CD4-positive, alpha-beta T cell treated with Interleukin-17A for 1 hour (primary cell): ENCODE data around the gene SPATC1L.
"Not testable (repeated sequence)": the region's sequence is repeated elsewhere in the genome, so short reads cannot be mapped to it uniquely, and the experiment has no call there.

Source experiments
- DNase-seq: peaks from one replicate; pipeline ENCODE4 v3.0.0-alpha.2; 2020

SPATC1L gene

DNA sequence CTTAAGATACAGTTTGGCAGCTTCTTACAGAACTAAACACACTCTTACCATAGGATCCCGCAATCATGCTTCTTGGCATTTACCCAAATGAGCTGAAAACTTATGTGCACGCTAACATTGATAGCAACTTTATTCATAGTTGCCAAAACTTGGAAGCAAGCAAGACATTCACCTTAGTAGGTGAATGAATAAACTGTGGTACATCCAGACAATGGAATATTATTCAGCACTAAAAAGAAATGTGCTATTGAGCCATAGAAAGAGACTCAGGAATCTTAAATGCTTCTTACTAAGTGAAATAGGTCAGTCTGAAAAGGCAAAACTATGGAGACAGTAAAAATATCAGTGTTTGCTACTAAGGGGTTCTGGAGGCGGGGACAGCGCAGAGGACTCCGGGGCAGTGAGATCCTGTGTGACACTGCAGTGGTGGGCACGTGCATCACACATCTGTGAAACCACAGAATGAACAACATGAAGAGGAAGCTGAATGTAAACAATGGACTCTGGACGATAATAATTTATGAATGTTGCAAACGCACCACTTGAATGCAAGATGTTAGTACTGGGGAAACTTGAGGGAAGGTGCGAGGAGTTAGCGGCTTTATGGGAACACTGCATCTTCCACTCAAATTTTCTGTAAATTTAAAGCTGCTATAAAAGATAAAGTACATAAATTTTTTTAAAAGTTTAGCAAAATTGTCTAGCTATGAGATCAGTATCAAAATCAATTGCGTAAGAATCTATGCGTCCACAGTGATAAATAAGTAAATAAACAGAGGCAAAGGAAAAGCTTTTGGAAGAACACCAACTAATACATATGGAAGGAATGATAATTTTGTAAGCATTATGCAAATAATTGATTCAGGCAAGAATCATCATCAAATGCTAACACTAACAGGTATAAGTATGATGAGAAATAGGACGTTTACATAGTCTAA, 15.4 kb upstream of the SPATC1L start:
- DNase-seq: no peak

DNA sequence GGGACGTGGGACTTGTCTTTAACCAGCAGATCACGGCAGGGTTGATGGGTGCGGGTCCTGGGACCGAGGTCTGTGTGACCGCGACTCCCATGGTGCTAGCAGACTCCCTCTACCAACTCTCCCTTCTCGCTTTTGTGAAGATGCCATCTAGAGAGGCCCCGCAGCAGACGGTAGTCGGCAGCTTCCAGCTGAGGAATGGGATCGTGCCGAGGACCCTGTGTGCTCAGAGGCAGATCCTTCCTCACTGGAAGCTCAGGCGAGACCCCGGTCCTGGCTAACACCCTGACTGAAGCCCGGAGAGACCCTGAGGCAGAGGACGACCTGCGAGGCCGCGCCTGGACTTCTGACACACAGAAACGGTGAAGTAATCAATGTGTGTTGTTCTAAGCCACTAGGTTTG, 12.5 kb upstream of the SPATC1L start:
- DNase-seq: no peak

DNA sequence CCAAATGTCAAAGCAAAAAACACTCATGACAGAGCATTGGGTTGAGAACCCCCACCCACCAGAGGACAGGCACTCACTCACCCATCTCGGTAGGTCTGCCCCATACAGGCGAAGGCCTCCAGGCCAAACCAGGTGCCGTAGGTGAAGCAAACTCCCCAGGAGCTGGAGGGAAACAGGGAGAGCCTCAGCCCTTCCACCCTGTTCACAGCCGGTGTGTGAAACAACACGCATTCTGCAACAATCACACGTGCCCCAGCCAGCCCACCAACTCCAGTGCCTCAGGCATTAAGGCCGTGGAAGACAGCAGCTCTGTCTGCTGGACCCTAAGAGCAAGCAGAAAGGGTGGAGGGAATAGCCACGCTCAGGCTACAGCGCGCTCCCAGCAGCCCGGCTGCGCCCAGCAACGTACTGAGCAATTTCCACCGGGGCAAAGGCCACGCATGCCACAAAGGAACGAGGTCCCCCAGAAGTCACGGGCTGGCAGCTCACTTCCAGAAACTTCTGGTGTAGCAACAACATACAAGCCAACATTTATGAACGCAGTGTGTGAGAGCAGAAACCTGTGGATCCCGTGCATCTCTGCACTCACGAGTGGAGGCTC, 11.4 kb upstream of the SPATC1L start:
- no peak for DNase-seq

- DNase-seq: no peak
Measured at GRCh38 chr21:46194374-46195334, 10.4 kb upstream of the SPATC1L start.

- no peak for DNase-seq
Measured at GRCh38 chr21:46193829-46194373, 9.6 kb upstream of the SPATC1L start.

DNA sequence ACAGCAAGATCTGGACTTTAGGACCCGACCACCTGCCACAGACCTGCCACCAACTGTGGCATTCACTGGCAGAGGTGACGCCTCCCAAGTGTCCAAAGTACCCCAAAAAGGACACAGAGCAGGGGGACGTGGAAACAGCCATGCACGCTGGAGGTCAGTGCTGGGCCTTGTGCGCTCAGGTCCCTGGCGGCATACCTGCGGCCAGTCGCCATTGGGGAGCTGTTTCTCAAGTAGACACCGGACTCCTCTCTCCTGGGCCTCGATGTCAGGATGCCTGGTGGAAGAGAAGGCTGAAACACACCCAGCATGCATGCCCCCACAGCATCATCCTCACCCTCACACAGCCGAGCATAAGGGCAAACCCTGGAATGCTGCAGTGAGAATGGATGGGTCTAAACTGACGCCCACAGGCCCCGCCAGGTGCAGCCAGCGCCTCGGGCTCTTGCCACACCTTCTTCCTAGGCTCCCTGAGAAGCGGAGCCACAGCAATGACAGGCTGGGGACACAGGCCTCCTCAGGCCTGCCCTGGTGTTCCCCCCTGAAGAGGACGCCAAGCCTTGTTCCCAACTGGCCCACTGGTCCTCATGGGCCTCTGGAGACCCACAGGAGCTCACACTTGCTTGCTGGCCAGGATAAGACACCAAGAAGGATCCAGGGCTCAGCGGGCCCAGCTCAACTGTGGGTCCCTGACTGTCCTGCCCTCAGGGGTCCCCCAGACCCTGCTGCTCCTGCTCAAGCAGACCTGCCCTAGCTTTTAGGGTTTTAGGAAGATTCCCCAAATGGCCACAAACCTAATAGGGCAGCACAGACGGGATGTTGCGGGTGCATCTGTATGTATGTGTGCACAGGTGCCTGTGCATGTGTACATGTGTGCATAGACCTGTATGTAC, 7.7 kb upstream of the SPATC1L start:
- no peak for DNase-seq

DNA sequence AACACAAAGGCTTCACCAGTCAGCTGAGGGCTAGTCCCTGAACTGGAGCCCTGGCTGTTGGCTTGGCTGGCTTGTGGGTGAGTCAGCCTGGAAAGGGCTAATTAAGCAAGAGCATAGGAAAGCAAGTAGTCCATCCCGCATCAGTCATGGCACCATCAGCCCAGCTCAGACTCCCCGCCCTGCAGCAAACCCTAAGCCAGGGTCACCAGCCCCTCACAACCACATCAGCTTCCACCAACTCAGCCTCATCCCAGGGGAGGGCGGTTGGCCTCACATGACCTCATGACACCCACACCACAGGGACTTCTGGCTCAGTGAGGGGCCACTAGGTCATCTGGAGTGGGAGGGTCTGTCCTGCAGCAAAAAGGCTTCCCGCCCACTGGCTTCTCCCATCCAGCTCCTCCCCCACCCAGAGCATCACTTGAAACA, 7.0 kb upstream of the SPATC1L start:
- no peak for DNase-seq

- DNase-seq: no peak
Measured at GRCh38 chr21:46190491-46191131, 6.4 kb upstream of the SPATC1L start.

DNA sequence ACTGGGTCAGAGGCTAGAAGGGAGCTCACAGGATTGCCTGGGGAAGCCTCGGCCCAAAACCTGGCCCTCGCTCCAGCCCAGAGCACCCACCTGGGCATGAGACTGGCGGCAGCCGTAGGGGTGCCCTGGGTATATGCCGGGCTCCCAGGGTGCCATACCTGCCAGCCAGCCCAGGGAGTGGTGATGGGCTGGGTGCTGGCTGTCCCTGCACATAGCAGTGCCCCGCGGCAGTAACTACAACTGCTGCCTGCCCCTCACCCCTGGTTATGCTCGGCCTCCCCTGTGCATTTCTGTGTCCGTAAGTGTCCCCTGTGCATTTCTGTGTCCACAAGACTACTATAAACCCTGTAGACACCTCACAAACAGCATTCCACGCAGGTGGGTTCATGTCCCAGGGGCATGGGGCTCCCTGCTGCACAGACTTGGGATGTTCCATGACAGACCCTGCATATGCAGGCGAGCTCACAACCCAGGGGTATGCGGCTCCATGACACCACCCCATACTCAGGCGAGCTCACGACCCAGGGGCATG, 5.8 kb upstream of the SPATC1L start:
- DNase-seq: no peak

DNA sequence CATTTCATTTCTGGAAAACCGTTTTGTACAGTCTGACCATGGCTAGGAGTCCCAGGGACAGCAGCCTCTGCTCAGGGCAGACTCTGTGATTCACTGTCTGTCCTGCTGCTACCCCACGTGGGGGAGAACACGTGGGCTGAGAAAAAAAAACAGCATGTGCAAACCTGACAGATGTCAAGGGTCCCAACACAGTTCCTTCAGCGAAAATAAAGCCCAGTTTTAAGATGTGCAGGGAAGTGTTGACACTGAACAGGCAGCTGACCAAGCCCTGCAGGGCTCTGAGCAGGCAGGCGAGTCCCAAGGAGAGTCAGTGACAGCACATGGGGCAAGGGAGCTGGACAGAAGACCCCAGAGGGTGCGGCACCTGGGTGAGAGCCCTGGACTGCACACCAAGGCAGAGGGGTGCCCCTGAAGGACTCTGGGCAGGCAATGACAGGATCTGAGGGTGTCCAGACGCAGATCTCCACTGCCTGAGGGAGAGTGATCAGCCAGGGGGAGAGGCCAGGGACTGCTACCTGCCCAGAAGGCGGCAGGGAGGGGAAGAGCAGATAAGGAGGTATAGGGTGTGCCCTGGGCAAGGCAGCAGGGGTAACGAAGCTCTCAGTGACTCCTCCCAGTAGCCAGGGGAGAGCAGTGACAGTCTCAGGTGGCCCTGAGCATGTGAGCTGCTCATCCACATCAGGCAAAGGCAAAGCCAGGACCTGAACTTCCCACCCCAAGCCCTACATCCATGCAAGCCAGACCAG, 5.1 kb upstream of the SPATC1L start:
- no peak for DNase-seq

GRCh38 chr21:46188226-46189212, 4.3 kb upstream of the SPATC1L start:
- no peak for DNase-seq

- DNase-seq: no peak
Measured at GRCh38 chr21:46187814-46188213, 3.6 kb upstream of the SPATC1L start.

- DNase-seq: no peak
Measured at GRCh38 chr21:46187261-46187660, 3.0 kb upstream of the SPATC1L start.

GRCh38 chr21:46185716-46186115, 1.5 kb upstream of the SPATC1L start:
- DNase-seq: no peak

DNA sequence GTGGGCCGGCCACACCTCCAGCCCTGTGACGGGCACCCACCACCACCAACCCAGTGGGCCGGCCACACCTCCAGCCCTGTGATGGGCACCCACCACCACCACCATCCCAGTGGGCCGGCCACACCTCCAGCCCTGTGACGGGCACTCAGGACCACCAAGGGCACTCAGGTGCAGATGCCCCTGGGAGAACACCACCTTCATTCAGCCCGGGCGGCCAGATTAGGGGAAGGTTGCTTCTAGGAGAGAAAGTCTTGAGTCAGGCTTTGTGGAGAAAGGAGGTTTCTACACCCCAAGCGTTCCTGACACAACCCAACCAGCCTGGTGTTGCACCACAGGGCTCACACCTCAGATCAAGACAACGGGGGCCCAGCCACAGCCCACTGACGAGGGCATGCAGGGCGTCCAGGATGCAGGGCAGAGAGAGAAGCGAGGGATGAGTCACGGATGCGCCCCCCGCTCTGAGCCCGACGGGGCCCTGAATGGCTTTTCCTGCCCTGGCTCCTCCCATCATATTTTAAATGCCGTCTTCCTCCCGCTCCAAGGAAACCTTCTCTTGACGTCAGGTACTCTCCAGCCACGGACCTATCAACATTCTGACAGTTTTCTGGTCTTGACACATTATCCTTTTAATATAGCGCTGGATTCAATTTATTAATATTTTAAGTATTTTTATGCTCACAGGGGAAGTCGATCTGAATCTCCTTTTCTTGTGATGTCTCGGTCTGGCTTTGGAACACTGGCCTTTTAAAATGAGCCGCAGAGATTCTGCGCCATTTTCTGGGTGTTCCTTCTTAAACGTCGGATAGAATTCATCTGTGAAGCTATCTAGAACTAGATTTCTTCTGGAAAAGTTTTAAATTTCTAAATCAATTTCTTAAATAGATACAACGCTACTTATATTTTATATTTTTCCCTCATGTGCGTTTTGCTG, 631 bp upstream of the SPATC1L start:
- DNase-seq: peak; percentile 73

- DNase-seq: not testable (repeated sequence)
Measured at GRCh38 chr21:46183337-46183909, 836 bp downstream of the SPATC1L start.
